ENCODE data around the gene KCNE3. TPM values are rescaled to one million over a fixed set of nuclear protein-coding genes. Genes with fewer than 3 reads are reported as not detected.
A peak's percentile ranks its signal among the peaks of the same experiment; 100 is the strongest.

The KCNE3 gene, protein sequence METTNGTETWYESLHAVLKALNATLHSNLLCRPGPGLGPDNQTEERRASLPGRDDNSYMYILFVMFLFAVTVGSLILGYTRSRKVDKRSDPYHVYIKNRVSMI
- total RNA-seq (2014; rRNA removed; shearing (Covaris generic); ENCODE audit: low replicate concordance), result 0.11 TPM in 1 of 2 replicates, not detected in the other

- Histone ChIP-seq H3K36me3 (ENCODE audit: insufficient read depth, low read length) (no peaks in the 10 kb centered on the region), H3K79me2 (ENCODE audit: low read length) (no peaks in the 10 kb centered on the region), H2AFZ (ENCODE audit: low read length) (no peak within 1 kb of the TSS), H4K20me1 (ENCODE audit: insufficient read depth, low read depth, low read length) (no peaks in the 10 kb centered on the region), H3K4me2 (ENCODE audit: low read depth, low read length, poor library complexity, severe bottlenecking) (no peak within 1 kb of the TSS), H3K9me2 (replicated peaks; ENCODE audit: insufficient read depth, low read length) (no peaks in the 10 kb centered on the region), H3K27me3 (ENCODE audit: low read length) (no peaks in the 10 kb centered on the region), H3K27ac (ENCODE audit: low read length) (no peak within 1 kb of the TSS), H3K9me3 (ENCODE audit: low read length) (no peaks in the 10 kb centered on the region), H3K9ac (ENCODE audit: low read length) (no peak within 1 kb of the TSS), H3K4me3 (ENCODE audit: low read length) (no peak within 1 kb of the TSS), H3K4me1 (ENCODE audit: low read length) (peaks cover 6% of the 10 kb centered on the region)
- DNase-seq, result no peak
These were observed at the start of gene KCNE3 for GRCh38 chr11:74466916-74467885. TSS of gene KCNE3 (minus strand) at chr11:74467549. CDS start at chr11:74457563, 9,986 bp downstream.

- Histone ChIP-seq H3K4me3 (ENCODE audit: low read length) (no peak overlapping the region), H3K36me3 (ENCODE audit: insufficient read depth, low read length) (no peaks in the 10 kb centered on the region), H3K27me3 (ENCODE audit: low read length) (no peaks in the 10 kb centered on the region), H2AFZ (ENCODE audit: low read length) (no peak overlapping the region), H3K27ac (ENCODE audit: low read length) (no peak overlapping the region), H4K20me1 (ENCODE audit: insufficient read depth, low read depth, low read length) (no peaks in the 10 kb centered on the region), H3K79me2 (ENCODE audit: low read length) (no peaks in the 10 kb centered on the region), H3K4me1 (ENCODE audit: low read length) (no peaks in the 10 kb centered on the region), H3K4me2 (ENCODE audit: low read depth, low read length, poor library complexity, severe bottlenecking) (no peak overlapping the region), H3K9ac (ENCODE audit: low read length) (no peak overlapping the region), H3K9me2 (replicated peaks; ENCODE audit: insufficient read depth, low read length) (no peaks in the 10 kb centered on the region), H3K9me3 (ENCODE audit: low read length) (peaks cover 3% of the 10 kb centered on the region)
- no peak for DNase-seq
These were observed 40.2 kb upstream of the KCNE3 start for GRCh38 chr11:74507582-74507981.

DNA sequence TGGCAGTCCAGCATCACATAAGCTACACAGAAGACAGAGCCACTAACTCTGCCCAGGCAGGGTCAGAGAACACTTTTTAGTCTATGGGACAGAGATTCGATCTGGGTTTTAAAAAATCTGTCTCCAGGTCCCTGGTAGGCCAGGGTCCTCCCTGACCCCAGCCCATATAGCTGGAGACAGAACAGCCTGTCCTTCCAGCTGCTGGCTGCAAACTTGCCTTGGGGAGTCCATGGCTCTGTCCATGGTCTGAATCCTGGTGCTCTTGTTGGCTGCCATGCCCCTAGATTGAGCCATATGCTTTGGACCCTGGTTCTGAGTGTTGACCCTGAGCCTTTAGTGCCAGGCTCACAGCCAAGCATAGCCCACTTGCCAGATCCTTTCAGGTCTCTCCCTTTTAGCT, 39.5 kb upstream of the KCNE3 start:
- Histone ChIP-seq H3K4me3 (ENCODE audit: low read length) (no peak overlapping the region), H3K9ac (ENCODE audit: low read length) (no peak overlapping the region)
- no peak for DNase-seq

GRCh38 chr11:74505911-74506310, 38.6 kb upstream of the KCNE3 start:
- H2AFZ ChIP-seq (ENCODE audit: low read length), result no peak overlapping the region
- no peak overlapping the region for H3K4me2 ChIP-seq (ENCODE audit: low read depth, low read length, poor library complexity, severe bottlenecking)

More for the DNA sequence above, 39.5 kb upstream of the KCNE3 start:
- Histone ChIP-seq H3K79me2 (ENCODE audit: low read length) (no peaks in the 10 kb centered on the region), H3K36me3 (ENCODE audit: insufficient read depth, low read length) (no peaks in the 10 kb centered on the region), H3K27ac (ENCODE audit: low read length) (no peak overlapping the region), H3K4me2 (ENCODE audit: low read depth, low read length, poor library complexity, severe bottlenecking) (no peak overlapping the region), H4K20me1 (ENCODE audit: insufficient read depth, low read depth, low read length) (no peaks in the 10 kb centered on the region), H3K9me2 (replicated peaks; ENCODE audit: insufficient read depth, low read length) (no peaks in the 10 kb centered on the region), H2AFZ (ENCODE audit: low read length) (no peak overlapping the region), H3K4me1 (ENCODE audit: low read length) (no peaks in the 10 kb centered on the region), H3K9me3 (ENCODE audit: low read length) (peaks cover 10% of the 10 kb centered on the region), H3K27me3 (ENCODE audit: low read length) (0 out of 2 replicates have a peak, but pooled peaks cover 2% of the 10 kb centered on the region)

DNA sequence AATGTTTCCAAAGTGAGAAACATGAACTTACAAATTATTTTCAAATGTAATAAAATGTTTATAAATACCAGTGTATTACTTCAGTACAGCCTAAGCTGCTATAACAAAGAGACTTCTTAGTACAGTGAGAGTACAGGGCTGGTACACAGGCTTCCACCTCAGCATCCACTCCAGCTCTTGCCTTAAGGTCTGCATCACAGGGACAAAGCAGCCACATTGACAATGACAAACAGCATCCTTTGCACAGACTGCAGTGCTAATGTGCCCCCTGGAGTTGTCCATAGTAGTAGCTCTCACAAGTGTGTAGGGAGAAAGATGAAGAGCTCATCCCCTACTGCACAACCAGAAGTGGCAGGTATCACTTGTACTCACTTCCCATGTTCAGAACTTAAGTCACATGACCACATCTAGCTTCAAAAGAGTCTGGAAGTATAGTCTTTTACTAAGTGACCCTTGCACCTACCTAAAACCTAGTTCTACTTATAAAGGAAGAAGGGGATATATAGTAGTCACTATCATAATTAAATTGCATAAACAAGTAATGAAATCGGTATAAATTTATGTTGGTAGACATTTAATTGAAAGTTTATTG, 36.8 kb upstream of the KCNE3 start:
- Histone ChIP-seq H3K36me3 (ENCODE audit: insufficient read depth, low read length) (no peaks in the 10 kb centered on the region), H3K9me3 (ENCODE audit: low read length) (peaks cover 10% of the 10 kb centered on the region), H3K27me3 (ENCODE audit: low read length) (0 out of 2 replicates have a peak, but pooled peaks cover 2% of the 10 kb centered on the region), H3K4me1 (ENCODE audit: low read length) (no peaks in the 10 kb centered on the region), H3K27ac (ENCODE audit: low read length) (no peak overlapping the region), H4K20me1 (ENCODE audit: insufficient read depth, low read depth, low read length) (no peaks in the 10 kb centered on the region), H3K9me2 (replicated peaks; ENCODE audit: insufficient read depth, low read length) (no peaks in the 10 kb centered on the region), H2AFZ (ENCODE audit: low read length) (no peak overlapping the region), H3K4me3 (ENCODE audit: low read length) (no peak overlapping the region), H3K79me2 (ENCODE audit: low read length) (no peaks in the 10 kb centered on the region), H3K4me2 (ENCODE audit: low read depth, low read length, poor library complexity, severe bottlenecking) (no peak overlapping the region), H3K9ac (ENCODE audit: low read length) (no peak overlapping the region)
- no peak for DNase-seq

More at GRCh38 chr11:74505911-74506310, 38.6 kb upstream of the KCNE3 start:
- no peaks in the 10 kb centered on the region for H3K79me2 ChIP-seq (ENCODE audit: low read length)
- no peaks in the 10 kb centered on the region for H3K36me3 ChIP-seq (ENCODE audit: insufficient read depth, low read length)
- no peak for DNase-seq
- H3K4me3 ChIP-seq (ENCODE audit: low read length), result no peak overlapping the region
- H3K9me3 ChIP-seq (ENCODE audit: low read length), result peaks cover 10% of the 10 kb centered on the region
- H3K27ac ChIP-seq (ENCODE audit: low read length), result no peak overlapping the region
- no peaks in the 10 kb centered on the region for H3K9me2 ChIP-seq (replicated peaks; ENCODE audit: insufficient read depth, low read length)
- H3K27me3 ChIP-seq (ENCODE audit: low read length), result 0 out of 2 replicates have a peak, but pooled peaks cover 2% of the 10 kb centered on the region
- H4K20me1 ChIP-seq (ENCODE audit: insufficient read depth, low read depth, low read length), result no peaks in the 10 kb centered on the region
- no peak overlapping the region for H3K9ac ChIP-seq (ENCODE audit: low read length)
- H3K4me1 ChIP-seq (ENCODE audit: low read length), result no peaks in the 10 kb centered on the region

DNA sequence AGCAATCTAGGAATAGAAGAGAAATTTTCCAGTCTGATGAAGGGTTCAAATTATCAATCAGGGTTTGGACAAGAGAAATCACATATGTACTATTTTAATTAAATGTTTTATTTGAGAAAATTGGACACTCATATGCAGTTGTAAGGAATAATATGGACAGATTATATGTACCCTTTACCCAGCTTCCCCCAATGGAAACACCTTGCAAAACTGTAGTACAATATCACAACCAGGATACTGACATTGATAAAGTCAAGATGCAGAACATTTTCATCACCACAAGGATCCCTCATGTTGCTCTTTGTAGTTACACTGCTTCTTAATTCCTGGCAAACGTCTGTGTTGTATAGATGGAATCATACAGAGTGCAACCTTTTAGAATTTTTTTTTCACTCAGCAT, 27.6 kb upstream of the KCNE3 start:
- H3K79me2 ChIP-seq (ENCODE audit: low read length), result 0 out of 2 replicates have a peak, but pooled peaks cover 4% of the 10 kb centered on the region
- no peak for DNase-seq

GRCh38 chr11:74493791-74494630, 26.7 kb upstream of the KCNE3 start:
- 0 out of 2 replicates have a peak, but pooled peaks cover 8% of the 10 kb centered on the region for H3K36me3 ChIP-seq (ENCODE audit: insufficient read depth, low read length)
- DNase-seq, result no peak
- H3K4me1 ChIP-seq (ENCODE audit: low read length), result peaks cover 17% of the 10 kb centered on the region
- H3K9me2 ChIP-seq (replicated peaks; ENCODE audit: insufficient read depth, low read length), result no peaks in the 10 kb centered on the region
- no peaks in the 10 kb centered on the region for H3K27me3 ChIP-seq (ENCODE audit: low read length)
- H3K79me2 ChIP-seq (ENCODE audit: low read length), result 0 out of 2 replicates have a peak, but pooled peaks cover 4% of the 10 kb centered on the region
- H3K9ac ChIP-seq (ENCODE audit: low read length), result peak overlapping the region; percentile 98
- no peaks in the 10 kb centered on the region for H3K9me3 ChIP-seq (ENCODE audit: low read length)
- H2AFZ ChIP-seq (ENCODE audit: low read length), result peak overlapping the region; percentile 77; the same call in 1 of the 2 replicates
- no peaks in the 10 kb centered on the region for H4K20me1 ChIP-seq (ENCODE audit: insufficient read depth, low read depth, low read length)
- H3K4me3 ChIP-seq (ENCODE audit: low read length), result peak overlapping the region; percentile 86
- H3K4me2 ChIP-seq (ENCODE audit: low read depth, low read length, poor library complexity, severe bottlenecking), result peak overlapping the region; percentile 81
- no peak overlapping the region for H3K27ac ChIP-seq (ENCODE audit: low read length)

More for the DNA sequence above, 27.6 kb upstream of the KCNE3 start:
- Histone ChIP-seq H3K4me1 (ENCODE audit: low read length) (peaks cover 17% of the 10 kb centered on the region), H4K20me1 (ENCODE audit: insufficient read depth, low read depth, low read length) (no peaks in the 10 kb centered on the region), H3K27ac (ENCODE audit: low read length) (no peak overlapping the region), H3K27me3 (ENCODE audit: low read length) (no peaks in the 10 kb centered on the region), H3K4me3 (ENCODE audit: low read length) (no peak overlapping the region), H3K36me3 (ENCODE audit: insufficient read depth, low read length) (0 out of 2 replicates have a peak, but pooled peaks cover 8% of the 10 kb centered on the region), H3K9me2 (replicated peaks; ENCODE audit: insufficient read depth, low read length) (no peaks in the 10 kb centered on the region), H3K9me3 (ENCODE audit: low read length) (no peaks in the 10 kb centered on the region), H3K9ac (ENCODE audit: low read length) (no peak overlapping the region), H2AFZ (ENCODE audit: low read length) (no peak overlapping the region), H3K4me2 (ENCODE audit: low read depth, low read length, poor library complexity, severe bottlenecking) (no peak overlapping the region)

Data from Karpas-422 (cell line).